H1 (cell line): Measurements from ENCODE around the gene UMODL1. TPM values are rescaled to one million over a fixed set of nuclear protein-coding genes. Genes with fewer than 3 reads are reported as not detected.

Experiments used
- CTCF ChIA-PET: fragments of 300-600 bp; sonication (Branson Sonifier 250); formaldehyde crosslinking; loops from one replicate; lab custom pipeline; 2021; ENCODE audit not compliant: partially characterized antibody; lab: Charles Lee
- POLR2A ChIA-PET: fragments of 300-600 bp; sonication (Branson Sonifier 250); formaldehyde crosslinking; loops from one replicate; lab custom pipeline; 2021; ENCODE audit warnings: inconsistent platforms; ENCODE audit not compliant: partially characterized antibody; lab: Charles Lee
- DNase-seq, 2 experiments: peaks; one replicate each; pipeline versions ENCODE4 v3.0.0 to v3.0.0-alpha.2; 2010 to 2022; ENCODE audit warnings: low spot score in 2 of 2, low read depth in 1 of 2, mixed read lengths in 1 of 2
- FAIRE-seq: peaks from 2 replicates; lab custom pipeline; 2011; peaks lifted over from hg19 to GRCh38; lab: Jason Lieb, UNC
- H2AFZ ChIP-seq: 2 replicates; pipeline ENCODE4 v1.8.1; 2012; ENCODE audit warnings: low read length, inconsistent platforms
- H2AK5ac ChIP-seq: 2 replicates; pipeline ENCODE4 v1.6.1; 2013; ENCODE audit warnings: low read depth, low read length
- H2BK120ac ChIP-seq: replicated peaks from 2 replicates; pipeline ENCODE3; 2013; ENCODE audit warnings: low read depth, low read length, inconsistent platforms
- H2BK12ac ChIP-seq: 2 replicates; pipeline ENCODE4 v1.6.1; 2013; ENCODE audit warnings: low read depth, low read length
- H2BK15ac ChIP-seq: 2 replicates; pipeline ENCODE4 v1.6.1; 2013; ENCODE audit warnings: low read length
- H2BK20ac ChIP-seq: 2 replicates; pipeline ENCODE4 v1.6.1; 2013; ENCODE audit warnings: low read length
- H2BK5ac ChIP-seq: 2 replicates; pipeline ENCODE4 v1.6.1; 2013; ENCODE audit warnings: low read depth, low read length
- H3K14ac ChIP-seq: 2 replicates; pipeline ENCODE4 v1.6.1; 2013; ENCODE audit warnings: inconsistent platforms; ENCODE audit not compliant: insufficient read length
- H3K18ac ChIP-seq: 2 replicates; pipeline ENCODE4 v1.6.1; 2013; ENCODE audit warnings: low read length; ENCODE audit errors: extremely low read depth
- H3K23ac ChIP-seq: 2 replicates; pipeline ENCODE4 v1.6.1; 2013; ENCODE audit warnings: inconsistent platforms; ENCODE audit not compliant: insufficient read length
- H3K23me2 ChIP-seq: 2 replicates; pipeline ENCODE4 v1.6.1; 2013; ENCODE audit warnings: low read depth, low read length
- H3K27ac ChIP-seq: 2 replicates; pipeline ENCODE4 v1.6.1; 2011; ENCODE audit warnings: low read depth, low read length, inconsistent platforms
- H3K27me3 ChIP-seq, 4 experiments: replicated peaks in 1 of 4; 1 replicate in 1 of 4; 2 replicates in 3 of 4; pipeline versions ENCODE4 v1.6.1 to v1.8.1; 2011 to 2013; ENCODE audit warnings: low read length in 3 of 4, mild to moderate bottlenecking in 3 of 4, inconsistent platforms in 2 of 4, mixed read lengths in 2 of 4, moderate library complexity in 1 of 4; ENCODE audit not compliant: control insufficient read depth in 3 of 4, insufficient read depth in 3 of 4; ENCODE audit errors: extremely low read depth in 1 of 4
- H3K36me3 ChIP-seq, 4 experiments: 2 replicates each; pipeline versions ENCODE4 v1.6.1 to v1.8.1; 2011 to 2013; ENCODE audit warnings: mild to moderate bottlenecking in 4 of 4, low read length in 3 of 4, moderate library complexity in 2 of 4, control low read depth in 1 of 4, inconsistent platforms in 1 of 4; ENCODE audit not compliant: insufficient read depth in 4 of 4, control insufficient read depth in 2 of 4
- H3K4ac ChIP-seq: replicated peaks from 2 replicates; pipeline ENCODE3; 2013; ENCODE audit warnings: low read length, low read depth, mixed read lengths, inconsistent platforms; ENCODE audit not compliant: insufficient read length
- H3K4me1 ChIP-seq, 4 experiments: replicated peaks in 1 of 4; 1 replicate in 1 of 4; 2 replicates in 3 of 4; pipeline versions ENCODE4 v1.6.1 to v1.8.1; 2011 to 2013; ENCODE audit warnings: low read length in 3 of 4, inconsistent platforms in 2 of 4, mixed read lengths in 1 of 4; ENCODE audit not compliant: insufficient read depth in 4 of 4, control insufficient read depth in 3 of 4
- H3K4me2 ChIP-seq, 2 experiments: 2 replicates each; pipeline versions ENCODE4 v1.6.1 to v1.8.1; 2011 to 2013; ENCODE audit warnings: low read depth in 2 of 2, low read length in 2 of 2, control low read depth in 1 of 2, inconsistent platforms in 1 of 2, mild to moderate bottlenecking in 1 of 2; ENCODE audit not compliant: insufficient read depth in 1 of 2
- H3K4me3 ChIP-seq, 4 experiments: fragments of 200-600, 300-600 bp in 1 of 4; sonication (generic), shearing (Covaris generic), sonication (Bioruptor Twin) in 1 of 4; 2 replicates each; pipeline versions ENCODE4 v1.5.1 to v1.8.1; 2011 to 2016; ENCODE audit warnings: low read length in 4 of 4, low read depth in 3 of 4, control low read depth in 2 of 4, inconsistent platforms in 2 of 4, mild to moderate bottlenecking in 2 of 4, mixed read lengths in 1 of 4, moderate library complexity in 1 of 4; ENCODE audit not compliant: insufficient read depth in 2 of 4; ENCODE audit errors: extremely low read depth in 1 of 4
- H3K56ac ChIP-seq: replicated peaks from 2 replicates; pipeline ENCODE3; 2013; ENCODE audit warnings: low read depth, mild to moderate bottlenecking, mixed read lengths, low read length, inconsistent platforms; ENCODE audit not compliant: insufficient read length
- H3K79me1 ChIP-seq: 2 replicates; pipeline ENCODE4 v1.6.1; 2013; ENCODE audit warnings: low read depth, low read length, control low read depth
- H3K79me2 ChIP-seq, 2 experiments: 2 replicates each; pipeline versions ENCODE4 v1.6.1 to v1.8.1; 2012 to 2013; ENCODE audit warnings: low read length in 2 of 2, mild to moderate bottlenecking in 2 of 2, inconsistent platforms in 1 of 2; ENCODE audit not compliant: insufficient read depth in 2 of 2, control insufficient read depth in 1 of 2
- H3K9ac ChIP-seq, 4 experiments: replicated peaks in 1 of 4; 1 replicate in 1 of 4; 2 replicates in 3 of 4; pipeline versions ENCODE4 v1.6.1 to v1.8.1; 2011 to 2013; ENCODE audit warnings: low read depth in 3 of 4, low read length in 3 of 4, control low read depth in 2 of 4, mild to moderate bottlenecking in 2 of 4, moderate library complexity in 2 of 4, inconsistent platforms in 1 of 4; ENCODE audit errors: extremely low read depth in 1 of 4
- H3K9me3 ChIP-seq, 2 experiments: 2 replicates each; pipeline versions ENCODE4 v1.6.1 to v1.8.1; 2012 to 2013; ENCODE audit warnings: mild to moderate bottlenecking in 2 of 2, moderate library complexity in 2 of 2, control low read depth in 1 of 2, inconsistent platforms in 1 of 2, low read depth in 1 of 2, low read length in 1 of 2, mixed read lengths in 1 of 2; ENCODE audit not compliant: insufficient read depth in 2 of 2
- H4K20me1 ChIP-seq, 2 experiments: replicated peaks in 1 of 2; 2 replicates each; pipeline versions ENCODE3 to v1.8.1; 2011 to 2013; ENCODE audit warnings: inconsistent platforms in 2 of 2, low read length in 2 of 2, mild to moderate bottlenecking in 1 of 2; ENCODE audit not compliant: insufficient read depth in 2 of 2, control insufficient read depth in 1 of 2
- H4K5ac ChIP-seq: 2 replicates; pipeline ENCODE4 v1.6.1; 2013; ENCODE audit warnings: low read length, low read depth, mixed read lengths, inconsistent platforms; ENCODE audit not compliant: insufficient read length
- H4K8ac ChIP-seq: 2 replicates; pipeline ENCODE4 v1.8.0; 2013; ENCODE audit warnings: mild to moderate bottlenecking, moderate library complexity, low read length, inconsistent platforms; ENCODE audit not compliant: insufficient read depth; ENCODE audit errors: extremely low read depth
- H4K91ac ChIP-seq: replicated peaks from 2 replicates; pipeline ENCODE3; 2013; ENCODE audit warnings: low read length, mixed read lengths, inconsistent platforms; ENCODE audit not compliant: insufficient read length
- CEBPB ChIP-seq: IDR thresholded peaks from 2 replicates; pipeline ENCODE4 v1.6.1; 2012; ENCODE audit warnings: low read depth, low read length
- CHD2 ChIP-seq: IDR thresholded peaks from 2 replicates; pipeline ENCODE4 v1.6.1; 2012; ENCODE audit warnings: low read length, improper control_type of control experiment
- CTBP2 ChIP-seq: IDR thresholded peaks from 2 replicates; pipeline ENCODE4 v1.7.0; 2011; ENCODE audit warnings: borderline replicate concordance, mild to moderate bottlenecking, moderate library complexity, mixed read lengths, low read length; ENCODE audit not compliant: insufficient read depth, insufficient read length
- HDAC2 ChIP-seq, 2 experiments: fragments of 300-600 bp in 1 of 2; sonication (generic) in 1 of 2; IDR thresholded peaks; 2 replicates each; pipeline ENCODE4 v1.6.1; 2011 to 2012; ENCODE audit warnings: low read depth in 2 of 2, low read length in 2 of 2, mild to moderate bottlenecking in 2 of 2, moderate library complexity in 2 of 2, borderline replicate concordance in 1 of 2, inconsistent platforms in 1 of 2
- KDM1A ChIP-seq: fragments of 200-600, 300-600 bp; sonication (generic); IDR thresholded peaks from 2 replicates; pipeline ENCODE4 v1.7.1; 2016; ENCODE audit warnings: mild to moderate bottlenecking, low read length, borderline replicate concordance
- MAFK ChIP-seq: IDR thresholded peaks from 2 replicates; pipeline ENCODE4 v1.6.1; 2012; ENCODE audit warnings: low read depth, mild to moderate bottlenecking, improper control_type of control experiment, low read length
- YY1 ChIP-seq: IDR thresholded peaks from 2 replicates; pipeline ENCODE4 v1.6.1; 2011; ENCODE audit warnings: low read depth, mild to moderate bottlenecking, low read length
- ZNF274 ChIP-seq: IDR thresholded peaks from 2 replicates; pipeline ENCODE4 v1.7.0; 2012; ENCODE audit warnings: low read length, borderline replicate concordance; ENCODE audit errors: extremely low read depth
- WGBS, 2 experiments: shearing (Covaris generic) in 1 of 2; methylation state at CpG; one replicate each; pipeline versions ENCODE4 v1.1.6 to v1.1.7; 2013 to 2015; ENCODE audit warnings: low lambda C conversion rate in 2 of 2, mixed read lengths in 2 of 2, inconsistent platforms in 1 of 2, low coverage in 1 of 2, missing lambda C conversion rate in 1 of 2; ENCODE audit not compliant: insufficient replicate concordance in 2 of 2, insufficient coverage in 1 of 2, insufficient read length in 1 of 2; ENCODE audit errors: extremely low coverage in 1 of 2, missing lambda C conversion rate in 1 of 2; 5-methylcytosine and 5-hydroxymethylcytosine counted together
- polyA plus RNA-seq, 7 experiments: library from polyadenylated mRNA; depleted of rRNA in 3 of 7; stranded (reverse) in 5 of 7; unstranded in 2 of 7; fragments of >200 nt in 5 of 7; fragments of 200-250 nt in 2 of 7; gene quantifications; 1 replicate in 5 of 7; 2 replicates in 1 of 7; 4 replicates in 1 of 7; pipeline versions ENCODE4 v1.2.1 to v1.2.3, GENCODE V29; 2011 to 2013; ENCODE audit warnings: missing spikeins in 2 of 7, mixed read lengths in 2 of 7
- total RNA-seq: library from RNA; stranded (reverse); fragmentation: NEBNext Ultra II Directional; extraction: Animal tissue kit (Norgen Biotek cat#: 25700); gene quantifications from 2 replicates; pipeline ENCODE4 v1.2.1, GENCODE V29; 2021
- TF ChIP-seq, protein P1 (sequence below): IDR thresholded peaks from 2 replicates; pipeline ENCODE4 v1.6.1; 2011; ENCODE audit warnings: low read depth, mild to moderate bottlenecking, low read length; ENCODE audit not compliant: insufficient read depth
- TF ChIP-seq, protein P2 (sequence below), 3 experiments: IDR thresholded peaks; 1 replicate in 2 of 3; 2 replicates in 1 of 3; pipeline versions ENCODE4 v1.5.1 to v1.6.1; 2011; ENCODE audit warnings: low read length in 3 of 3, mild to moderate bottlenecking in 3 of 3, inconsistent platforms in 2 of 3, low read depth in 1 of 3, moderate library complexity in 1 of 3; ENCODE audit not compliant: insufficient read depth in 1 of 3; ENCODE audit errors: control extremely low read depth in 1 of 3

UMODL1 gene
- total and polyA plus RNA-seq, 2 of the 8 experiments (the other 6 are each of a cell fraction or from before 2014, with no cell fraction given) = not detected

DNA sequence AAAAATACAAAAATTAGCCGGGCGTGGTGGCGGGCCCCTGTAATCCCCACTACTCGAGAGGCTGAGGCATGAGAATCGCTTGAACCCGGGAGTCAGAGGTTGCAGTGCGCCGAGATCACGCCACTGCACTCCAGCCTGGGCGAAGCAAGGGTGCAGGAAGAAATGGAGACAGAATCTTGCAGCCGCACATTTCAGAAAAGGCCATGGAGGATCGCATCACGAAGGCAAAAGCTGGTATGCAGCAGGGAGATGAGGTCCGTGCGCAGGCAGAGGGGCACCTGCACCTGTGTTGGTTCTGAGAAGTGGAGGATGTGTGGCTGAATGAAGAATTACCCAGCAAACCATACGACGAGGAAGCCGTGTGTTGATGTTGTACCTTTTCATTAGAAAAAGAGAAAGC lies 94.8 kb downstream of the UMODL1 start:
- Histone ChIP-seq H4K91ac (no peak overlapping the region), H3K27ac (no peak overlapping the region), H3K23me2 (peaks cover 4% of the 10 kb centered on the region; the same call in 1 of the 2 replicates), H3K4me2 (no peak overlapping the region), H3K56ac (no peak overlapping the region), H3K14ac (no peak overlapping the region), H2BK5ac (no peak overlapping the region), H4K8ac (no peak overlapping the region), H2BK12ac (no peak overlapping the region), H2BK20ac (no peak overlapping the region), H2BK15ac (no peak overlapping the region), H2AK5ac (no peak overlapping the region), H3K9me3 (no peaks in the 10 kb centered on the region), H3K36me3 (no peaks in the 10 kb centered on the region), H2AFZ (no peak overlapping the region), H3K4me3 (no peak overlapping the region), H3K4ac (no peak overlapping the region), H3K4me1 (peaks cover 0 to 5% (median 2%) of the 10 kb centered on the region in 4 experiments; a peak in 5 of 7 replicates), H3K23ac (no peak overlapping the region), H4K5ac (no peak overlapping the region), H3K79me2 (no peaks in the 10 kb centered on the region), H3K79me1 (no peaks in the 10 kb centered on the region), H4K20me1 (no peaks in the 10 kb centered on the region), H3K9ac (no peak overlapping the region), H3K18ac (no peak overlapping the region), H3K27me3 (no peaks in the 10 kb centered on the region), H2BK120ac (no peak overlapping the region)
- DNase-seq = no peak
- FAIRE-seq = no peak
- ChIA-PET POLR2A (no interaction called here), CTCF (interaction anchor here (0.8 to 3.1 kb wide), 6 partner anchors 10 to 257 kb away, joined by 3 to 16 read pairs (median 4); no protein-coding TSS in a partner anchor)
- 91% methylated on average over 15 of the region's 18 CpGs; no CpG with 5 or more reads in 1 of the 2 experiments for WGBS, 2 experiments
- TF ChIP-seq MAFK (no peak), CTBP2 (no peak), YY1 (no peak), CEBPB (no peak), HDAC2 (IDR thresholded peaks at IDR 0.05; ENCODE audit: borderline replicate concordance in 1 of 2, low read depth in 2 of 2, low read length in 2 of 2) (no peak), KDM1A (no peak), CHD2 (no peak), ZNF274 (no peak)
- TF ChIP-seq, protein P1, sequence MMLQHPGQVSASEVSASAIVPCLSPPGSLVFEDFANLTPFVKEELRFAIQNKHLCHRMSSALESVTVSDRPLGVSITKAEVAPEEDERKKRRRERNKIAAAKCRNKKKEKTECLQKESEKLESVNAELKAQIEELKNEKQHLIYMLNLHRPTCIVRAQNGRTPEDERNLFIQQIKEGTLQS = no peak
- TF ChIP-seq, protein P2, sequence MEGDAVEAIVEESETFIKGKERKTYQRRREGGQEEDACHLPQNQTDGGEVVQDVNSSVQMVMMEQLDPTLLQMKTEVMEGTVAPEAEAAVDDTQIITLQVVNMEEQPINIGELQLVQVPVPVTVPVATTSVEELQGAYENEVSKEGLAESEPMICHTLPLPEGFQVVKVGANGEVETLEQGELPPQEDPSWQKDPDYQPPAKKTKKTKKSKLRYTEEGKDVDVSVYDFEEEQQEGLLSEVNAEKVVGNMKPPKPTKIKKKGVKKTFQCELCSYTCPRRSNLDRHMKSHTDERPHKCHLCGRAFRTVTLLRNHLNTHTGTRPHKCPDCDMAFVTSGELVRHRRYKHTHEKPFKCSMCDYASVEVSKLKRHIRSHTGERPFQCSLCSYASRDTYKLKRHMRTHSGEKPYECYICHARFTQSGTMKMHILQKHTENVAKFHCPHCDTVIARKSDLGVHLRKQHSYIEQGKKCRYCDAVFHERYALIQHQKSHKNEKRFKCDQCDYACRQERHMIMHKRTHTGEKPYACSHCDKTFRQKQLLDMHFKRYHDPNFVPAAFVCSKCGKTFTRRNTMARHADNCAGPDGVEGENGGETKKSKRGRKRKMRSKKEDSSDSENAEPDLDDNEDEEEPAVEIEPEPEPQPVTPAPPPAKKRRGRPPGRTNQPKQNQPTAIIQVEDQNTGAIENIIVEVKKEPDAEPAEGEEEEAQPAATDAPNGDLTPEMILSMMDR (IDR thresholded peaks at IDR 0.05; ENCODE audit: control extremely low read depth in 1 of 3, insufficient read depth in 1 of 3, low read depth in 1 of 3, low read length in 3 of 3) = no peak
